ENCODE data around the gene KLF18.
"Not testable (repeated sequence)": the region's sequence is repeated elsewhere in the genome, so short reads cannot be mapped to it uniquely, and the experiment has no call there.

KLF18 gene

DNA sequence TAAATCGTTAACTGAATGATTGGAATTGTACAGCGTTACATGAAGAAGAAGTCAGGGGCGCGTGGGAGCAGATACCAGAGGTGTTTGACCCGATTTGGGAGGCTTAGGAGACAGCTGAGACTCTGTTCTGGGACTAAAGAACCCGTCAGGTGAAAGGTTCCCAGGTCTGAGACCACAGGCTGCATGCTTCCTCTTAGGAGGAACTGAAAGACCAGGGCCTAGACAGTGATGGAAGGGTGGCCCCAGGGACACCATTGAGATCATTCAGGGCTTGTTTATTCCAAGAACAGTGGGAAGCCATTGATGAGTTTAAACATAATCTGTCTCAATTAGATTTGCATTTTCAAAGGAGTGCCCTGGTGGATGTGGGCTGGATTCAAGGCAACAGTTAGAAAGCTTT, 21.9 kb downstream of the KLF18 start:
- DNase-seq = no peak

DNA sequence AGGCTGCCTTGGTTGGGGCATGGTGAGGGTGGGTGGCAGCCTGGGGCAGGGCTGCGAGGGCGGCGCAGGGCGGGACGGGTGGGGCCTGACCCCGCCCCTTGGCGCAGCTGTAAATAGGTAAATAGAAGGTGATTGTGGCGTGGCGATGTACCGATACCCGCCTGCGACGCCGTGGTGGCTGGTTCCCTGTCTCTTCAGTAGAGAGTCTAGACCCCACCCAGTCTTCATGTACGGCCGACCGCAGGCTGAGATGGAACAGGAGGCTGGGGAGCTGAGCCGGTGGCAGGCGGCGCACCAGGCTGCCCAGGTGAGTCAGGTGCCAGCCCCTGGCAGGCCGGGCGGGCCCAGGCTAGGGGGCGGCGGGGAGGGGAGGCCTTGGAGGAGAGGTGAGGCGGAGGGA, 22.7 kb downstream of the KLF18 start, which contains the start of gene KLF17:
Gene KLF17 (plus strand): TSS at position 140 of the 400 bp plus-strand sequence. CDS start 87 bp downstream, at position 227.
- DNase-seq = no peak

GRCh38 chr1:44117272-44117671, 24.2 kb downstream of the KLF18 start:
- not testable (repeated sequence) for DNase-seq

DNA sequence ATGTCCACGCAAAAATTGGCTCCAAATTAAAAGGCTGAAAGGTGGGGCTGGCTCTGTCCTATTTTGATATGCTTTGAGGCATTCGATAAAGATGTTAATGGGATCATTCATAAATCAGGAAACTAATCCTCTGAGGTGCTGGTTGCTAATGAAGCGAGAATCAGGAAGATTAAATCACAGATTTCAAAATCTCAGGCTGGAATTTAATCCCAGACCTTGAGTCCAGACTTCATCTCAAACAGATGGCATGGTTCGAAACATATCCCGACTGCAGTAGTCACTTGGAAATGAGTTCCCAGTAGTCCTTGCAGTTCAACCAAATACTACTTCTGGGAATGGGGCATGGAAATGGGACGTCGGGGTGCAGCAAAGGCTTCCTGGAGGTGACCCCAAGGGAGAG, 27.3 kb downstream of the KLF18 start:
- DNase-seq = no peak

- DNase-seq = no peak
Observed at GRCh38 chr1:44113095-44113609, 28.3 kb downstream of the KLF18 start.

- DNase-seq = no peak
Observed at GRCh38 chr1:44112486-44112885, 28.9 kb downstream of the KLF18 start.

DNA sequence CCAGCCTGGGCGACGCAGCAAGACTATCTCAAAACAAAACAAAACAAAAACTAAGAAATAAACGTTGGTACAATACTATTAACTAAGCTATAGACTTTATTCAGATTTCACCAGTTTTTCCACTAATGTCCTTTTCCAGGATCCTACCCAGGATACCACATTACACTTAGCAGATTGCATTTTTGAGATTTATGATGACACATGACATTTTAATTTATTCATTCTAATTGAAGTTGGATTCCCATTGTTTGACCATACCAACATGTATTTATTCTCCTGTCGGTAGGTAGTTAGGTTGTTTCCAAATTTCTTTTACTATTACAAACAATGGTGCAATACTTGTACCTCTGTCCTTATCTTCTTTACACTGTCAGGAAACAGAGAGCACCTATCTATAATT, 29.6 kb downstream of the KLF18 start:
- DNase-seq = no peak

DNA sequence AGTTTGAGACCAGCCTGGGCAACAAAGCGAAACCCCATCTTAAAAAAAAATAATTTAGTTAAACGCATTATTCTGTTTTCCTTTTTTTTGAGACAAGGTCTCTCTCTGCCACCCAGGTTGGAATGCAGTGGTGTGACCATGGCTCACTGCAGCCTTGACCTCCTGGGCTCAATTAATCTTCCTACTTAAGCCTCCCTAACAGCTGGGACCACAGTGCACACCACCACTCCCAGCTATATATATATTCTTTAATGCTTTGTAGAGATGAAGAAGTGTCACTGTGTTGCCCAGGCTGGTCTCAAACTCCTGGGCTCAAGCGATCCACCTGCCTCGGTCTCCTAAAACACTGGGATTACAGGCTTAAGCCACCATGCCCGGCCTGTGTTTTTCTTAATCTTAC, 30.5 kb downstream of the KLF18 start:
- DNase-seq = no peak

- DNase-seq = no peak
Observed at GRCh38 chr1:44108971-44109370, 32.5 kb downstream of the KLF18 start.

DNA sequence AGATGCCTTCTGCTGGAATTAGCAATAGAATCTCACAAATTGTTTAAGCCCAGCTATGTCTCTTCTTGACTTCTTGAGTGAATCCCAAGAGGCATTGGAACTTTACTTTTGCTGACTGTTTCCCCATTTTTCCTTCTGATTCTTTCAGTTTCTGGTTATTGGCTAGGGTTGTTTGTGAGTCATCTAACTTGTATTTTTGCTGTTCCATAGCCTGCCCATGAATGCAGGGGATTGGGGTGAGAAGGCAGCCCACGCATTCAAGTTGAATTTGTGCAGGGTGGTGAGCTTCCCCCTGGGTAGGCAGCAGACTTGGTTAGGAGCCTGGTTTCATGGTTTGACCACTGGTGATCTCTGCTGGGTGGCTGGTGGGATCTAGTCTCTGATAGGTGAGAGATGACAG, 33.2 kb downstream of the KLF18 start:
- no peak for DNase-seq

- DNase-seq = no peak
Observed at GRCh38 chr1:44105810-44106209, 35.6 kb downstream of the KLF18 start.

DNA sequence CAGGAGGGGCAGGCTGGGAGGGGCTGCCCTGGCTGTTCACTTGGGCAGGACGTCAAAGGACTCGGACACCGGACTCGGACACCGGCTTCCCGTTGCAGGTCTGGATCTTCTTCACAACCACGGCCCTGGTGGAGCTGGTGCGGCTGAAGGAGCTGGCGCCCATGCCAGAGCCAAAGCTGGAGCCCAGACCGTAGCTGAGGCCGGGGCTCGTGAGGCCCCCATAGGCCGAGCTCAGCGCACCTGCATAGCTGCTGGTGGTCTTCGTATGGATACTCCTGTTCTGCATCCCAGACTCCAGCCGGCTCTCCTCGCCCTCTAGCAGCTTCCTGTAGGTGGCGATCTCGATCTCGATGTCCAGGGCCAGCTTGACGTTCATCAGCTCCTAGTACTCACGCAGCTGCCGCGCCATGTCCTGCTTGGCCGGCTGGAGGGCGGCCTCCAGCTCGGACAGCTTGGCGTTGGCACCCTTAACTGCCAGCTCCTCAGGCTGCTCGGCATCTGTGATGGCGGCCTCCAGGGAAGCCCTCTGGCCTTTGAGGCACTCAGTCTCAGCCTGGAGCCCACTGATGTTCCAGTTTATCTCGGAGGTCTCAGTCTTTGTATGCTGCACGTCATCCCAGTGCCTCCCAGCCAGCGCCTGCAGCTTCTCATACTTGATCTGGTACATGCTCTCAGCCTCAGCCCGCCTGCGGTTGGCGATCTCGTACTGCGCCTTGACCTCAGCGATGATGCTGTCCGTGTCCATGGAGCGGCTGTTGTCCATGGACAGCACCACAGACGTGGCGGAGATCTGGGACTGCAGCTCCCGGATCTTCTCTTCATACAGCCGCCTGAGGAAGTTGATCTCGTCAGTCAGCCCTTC, 37.9 kb downstream of the KLF18 start:
- no peak for DNase-seq

GRCh38 chr1:44101328-44101727, 40.1 kb downstream of the KLF18 start:
- no peak for DNase-seq

DNA sequence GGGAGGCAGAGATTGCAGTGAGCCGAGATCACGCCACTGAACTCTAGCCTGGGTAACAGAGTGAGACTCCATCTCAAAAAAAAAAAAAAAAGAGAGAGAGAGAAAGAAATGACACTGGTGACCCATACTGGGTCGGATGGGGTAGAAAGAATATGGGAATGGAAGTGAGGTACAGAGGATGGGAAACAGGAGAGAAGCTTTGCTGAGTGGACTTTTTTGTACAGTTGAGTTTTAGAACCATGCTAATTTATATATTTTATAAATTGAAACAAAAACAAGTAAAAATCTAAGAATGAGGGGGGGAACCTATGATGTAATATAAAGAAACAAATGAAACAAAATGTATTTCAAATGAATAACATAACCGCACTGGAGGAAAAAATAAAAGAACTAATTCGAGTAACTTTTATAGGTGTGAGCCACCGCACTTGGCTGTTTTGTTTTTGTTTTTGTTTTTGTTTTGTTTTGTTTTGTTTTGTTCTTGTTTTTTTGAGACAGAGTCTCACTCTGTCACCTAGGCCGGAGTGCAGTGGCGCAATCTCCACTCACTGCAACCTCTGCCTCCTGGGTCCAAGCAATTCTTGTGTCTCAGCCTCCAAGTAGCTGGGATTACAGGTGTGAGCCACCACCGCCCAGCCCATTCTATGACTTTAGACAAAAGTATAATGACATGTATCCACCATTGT, 41.1 kb downstream of the KLF18 start:
- no peak for DNase-seq

DNA sequence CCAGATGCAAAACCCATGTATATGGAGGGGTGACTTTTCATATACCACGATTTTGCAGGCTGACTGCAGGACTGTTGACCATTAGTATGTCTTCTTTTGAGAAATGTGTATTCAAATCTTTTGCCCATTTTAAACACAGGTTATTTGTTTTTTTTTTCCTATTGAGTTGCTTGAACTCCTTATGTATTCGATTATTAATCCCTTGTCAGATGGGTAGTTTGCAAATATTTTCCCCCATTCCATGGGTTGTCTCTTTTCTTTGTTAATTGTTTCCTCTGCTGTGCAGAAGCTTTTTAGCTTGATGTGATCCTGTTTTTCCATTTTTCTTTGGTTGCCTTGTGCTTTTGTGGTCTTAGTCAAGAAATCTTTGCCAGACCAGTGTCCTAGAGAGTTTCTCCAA, 47.4 kb downstream of the KLF18 start:
- no peak for DNase-seq

- no peak for DNase-seq
Observed at GRCh38 chr1:44090429-44091252, 50.8 kb downstream of the KLF18 start.

GRCh38 chr1:44089371-44090048, 51.9 kb downstream of the KLF18 start:
- DNase-seq = no peak
